GM12891 (cell line): ENCODE results near the gene TIMMDC1.
"Not testable (repeated sequence)": the region's sequence is repeated elsewhere in the genome, so short reads cannot be mapped to it uniquely, and the experiment has no call there.

Experiments
- DNase-seq: peaks from one replicate; pipeline ENCODE4 v3.0.0; 2011; ENCODE audit warnings: low spot score; ENCODE audit not compliant: insufficient read length
- FAIRE-seq: peaks from 2 replicates; lab custom pipeline; 2011; peaks lifted over from hg19 to GRCh38; lab: Jason Lieb, UNC
- PAX5 ChIP-seq: IDR thresholded peaks from 2 replicates; pipeline ENCODE4 v1.6.1; 2011; ENCODE audit warnings: low read length, moderate library complexity, mild to moderate bottlenecking; ENCODE audit not compliant: insufficient read depth, severe bottlenecking
- POLR2A ChIP-seq: IDR thresholded peaks from 2 replicates; pipeline ENCODE4 v1.6.1; 2011; ENCODE audit warnings: low read depth, low read length, control low read depth
- POLR2AphosphoS5 ChIP-seq: IDR thresholded peaks from 2 replicates; pipeline ENCODE4 v1.6.1; 2011; ENCODE audit warnings: low read depth, low read length, control low read depth
- POU2F2 ChIP-seq: IDR thresholded peaks from 2 replicates; pipeline ENCODE4 v1.6.1; 2011; ENCODE audit warnings: low read depth, mild to moderate bottlenecking, control low read depth, low read length, moderate library complexity
- SPI1 ChIP-seq: IDR thresholded peaks from 2 replicates; pipeline ENCODE4 v1.6.1; 2011; ENCODE audit warnings: low read depth, low read length, control low read depth
- TAF1 ChIP-seq: IDR thresholded peaks from 2 replicates; pipeline ENCODE4 v1.6.1; 2011; ENCODE audit warnings: low read depth, low read length, control low read depth

Gene TIMMDC1

DNA sequence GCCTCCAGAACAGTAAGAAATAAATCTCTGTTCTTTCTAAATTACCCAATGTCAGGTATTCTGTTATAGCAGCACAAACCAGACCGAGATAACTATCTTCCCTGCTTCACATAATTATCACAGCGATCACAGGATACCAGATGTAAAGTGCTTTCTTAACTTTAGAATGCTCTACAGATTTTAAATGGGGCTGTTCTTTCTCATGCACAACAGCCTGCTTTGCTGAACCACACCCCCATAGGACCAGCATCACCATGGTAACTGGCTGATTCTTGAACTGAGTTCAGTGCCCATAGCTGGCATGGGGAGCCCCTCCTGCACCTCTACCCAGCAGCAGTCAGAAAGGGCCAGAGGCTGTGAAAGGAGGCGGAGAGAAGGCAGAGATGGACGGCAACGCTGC lies 53.3 kb downstream of the TIMMDC1 start:
- no peak for DNase-seq
- no peak for TF ChIP-seq POLR2A
- TF ChIP-seq PAX5: no peak
- TF ChIP-seq POLR2AphosphoS5: no peak; the same call in 1 of the 2 replicates
- no peak for TF ChIP-seq POU2F2
- no peak for FAIRE-seq

DNA sequence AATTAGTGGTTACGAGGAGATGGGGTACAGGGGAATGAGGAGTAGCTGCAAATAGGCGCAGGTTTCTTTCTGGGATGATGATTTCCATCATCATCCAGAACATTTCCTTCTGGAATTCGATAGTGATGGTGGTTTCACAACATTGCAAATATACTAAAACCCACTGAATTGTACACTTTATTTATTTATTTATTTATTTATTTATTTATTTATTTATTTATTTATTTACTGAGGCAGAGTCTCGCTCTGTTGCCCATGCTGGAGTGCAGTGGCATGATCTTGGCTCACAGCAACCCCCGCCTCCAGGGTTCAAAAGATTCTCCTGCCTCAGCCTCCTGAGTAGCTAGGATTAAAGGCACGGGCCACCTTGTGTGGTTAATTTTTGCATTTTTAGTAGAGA lies 54.6 kb downstream of the TIMMDC1 start:
- DNase-seq, FAIRE-seq: not testable (repeated sequence)

- FAIRE-seq: no peak
These were observed 55.6 kb downstream of the TIMMDC1 start for GRCh38 chr3:119553823-119554415.

GRCh38 chr3:119555309-119555735 lies 57.0 kb downstream of the TIMMDC1 start:
- FAIRE-seq (peak; percentile 58), DNase-seq (no peak)
- TF ChIP-seq POLR2A (peak; percentile 72), POLR2AphosphoS5 (0 out of 2 replicates have a peak, but pooled peaks have one; percentile 17), TAF1 (no peak), PAX5 (no peak), SPI1 (peak; percentile 42), POU2F2 (0 out of 2 replicates have a peak, but pooled peaks have one; percentile 42)

More at GRCh38 chr3:119553823-119554415, 55.6 kb downstream of the TIMMDC1 start:
- TF ChIP-seq POU2F2 (no peak), POLR2AphosphoS5 (peak; percentile 39)
- DNase-seq: no peak

DNA sequence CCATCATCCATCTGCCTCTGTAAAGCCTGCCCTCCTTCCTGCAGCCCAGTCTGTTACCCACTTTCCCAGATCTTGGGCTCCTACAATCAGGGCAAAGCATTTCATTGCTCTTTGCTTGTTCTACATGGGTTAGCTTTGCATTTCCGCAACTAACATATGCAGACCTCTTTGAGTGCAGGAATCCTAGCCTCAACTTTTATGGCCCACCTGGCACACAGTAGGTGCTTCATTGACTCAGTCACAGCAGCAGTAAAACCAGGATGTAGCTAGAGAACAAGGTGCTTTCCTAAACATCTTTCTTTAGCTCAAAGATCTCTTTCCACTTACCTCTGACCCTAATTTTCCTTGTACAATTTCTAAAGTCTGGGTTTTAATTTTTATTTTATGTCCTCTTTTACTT lies 57.6 kb downstream of the TIMMDC1 start:
- TF ChIP-seq POLR2AphosphoS5 (no peak; the same call in 1 of the 2 replicates), POLR2A (no peak), PAX5 (no peak), TAF1 (no peak), SPI1 (no peak), POU2F2 (no peak)
- DNase-seq: no peak
- FAIRE-seq: peak; percentile 81

DNA sequence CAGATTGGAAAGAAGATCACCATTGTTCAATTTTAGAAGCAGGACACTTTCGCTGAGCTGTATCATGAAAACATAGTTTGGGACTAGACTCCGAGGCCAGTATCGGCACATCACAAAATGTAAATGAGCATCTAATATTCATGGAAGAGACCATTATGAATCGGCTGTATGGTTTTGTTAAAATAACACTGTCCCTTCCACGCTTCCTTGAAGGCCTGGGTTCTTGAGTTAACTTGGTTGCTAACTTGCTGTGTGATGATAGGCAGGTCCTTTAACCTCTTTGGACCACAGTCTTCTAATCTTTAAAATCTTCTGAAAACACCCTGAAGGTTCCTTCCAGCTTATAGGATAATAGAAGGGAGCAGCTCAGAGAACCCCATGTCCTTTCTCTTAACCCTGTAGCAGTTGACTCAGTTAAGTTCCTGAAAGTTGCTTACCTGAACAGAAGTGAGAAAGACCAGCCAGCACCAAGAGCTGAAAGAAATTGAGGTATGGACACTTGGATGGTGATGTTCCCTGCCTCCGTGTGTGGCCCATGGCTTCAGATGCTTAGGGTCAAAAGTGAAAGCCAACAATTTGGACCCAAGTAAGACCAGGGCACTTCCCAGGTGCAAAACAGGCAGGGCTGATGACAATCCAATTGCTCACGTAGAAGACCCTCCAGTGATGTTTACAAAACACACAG lies 59.0 kb downstream of the TIMMDC1 start:
- FAIRE-seq (peak; percentile 82), DNase-seq (no peak)
- TF ChIP-seq POLR2A: no peak
- TF ChIP-seq SPI1: no peak

DNA sequence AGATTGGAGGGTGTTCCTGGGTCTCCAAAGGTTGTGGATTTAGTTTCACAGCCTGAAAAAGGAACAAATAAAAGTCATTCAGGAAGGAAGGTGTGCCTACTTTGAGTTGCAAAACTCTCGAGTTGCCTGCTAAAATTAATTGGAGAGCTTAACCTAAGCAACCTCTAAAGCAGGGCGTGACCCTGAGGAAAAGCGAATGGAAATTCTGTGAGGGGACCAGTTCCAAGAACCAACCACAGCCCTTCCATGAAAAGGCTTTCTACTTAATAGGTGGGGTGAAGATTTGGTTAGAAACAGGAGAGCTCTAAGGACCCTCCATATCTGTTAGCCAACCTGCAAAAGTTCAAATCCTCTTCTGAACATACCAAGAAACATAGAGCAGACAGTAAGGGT lies 59.5 kb downstream of the TIMMDC1 start:
- no peak for TF ChIP-seq POU2F2
- no peak for TF ChIP-seq PAX5
- FAIRE-seq: peak; percentile 54
- DNase-seq: no peak

DNA sequence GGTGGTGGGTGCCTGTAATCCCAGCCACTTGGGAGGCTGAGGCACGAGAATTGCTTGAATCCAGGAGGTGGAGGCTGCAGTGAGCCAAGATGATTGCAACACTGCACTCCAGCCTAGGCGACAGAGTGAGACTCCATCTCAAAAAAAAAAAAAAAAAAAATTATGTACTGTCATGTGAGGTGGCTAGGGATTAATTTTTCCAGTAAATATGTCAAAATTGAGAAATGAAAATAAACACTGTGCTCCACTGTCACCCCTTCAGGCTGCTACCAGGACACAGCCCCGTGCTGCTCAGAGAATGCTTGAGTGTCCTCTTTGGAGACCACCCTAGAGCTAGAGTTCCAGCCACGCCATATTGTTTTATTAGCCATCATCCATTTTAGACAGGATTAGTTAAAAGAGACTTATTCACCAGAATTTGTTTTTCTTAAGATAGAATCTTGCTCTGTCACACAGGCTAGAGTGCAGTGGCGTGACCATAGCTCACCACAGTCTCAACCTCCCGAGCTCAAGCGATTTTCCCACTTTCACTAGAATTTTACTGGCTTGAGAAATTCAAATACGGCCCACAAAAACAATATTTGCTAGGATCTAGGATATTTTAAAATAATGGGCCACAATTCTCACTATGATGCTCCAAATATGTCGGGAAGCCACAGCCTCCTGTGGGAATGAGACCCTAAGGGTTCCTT lies 60.4 kb downstream of the TIMMDC1 start:
- TF ChIP-seq POLR2A (no peak), TAF1 (peak; percentile 67; the same call in 1 of the 2 replicates)
- no peak for FAIRE-seq
- no peak for DNase-seq

- no peak for TF ChIP-seq SPI1
- 0 out of 2 replicates have a peak, but pooled peaks have one; percentile 28 for TF ChIP-seq POU2F2
- peak; percentile 79 for TF ChIP-seq TAF1
- peak; percentile 46; the same call in 1 of the 2 replicates for TF ChIP-seq POLR2AphosphoS5
- TF ChIP-seq POLR2A: no peak; the same call in 1 of the 2 replicates
- peak; percentile 21 for TF ChIP-seq PAX5
- DNase-seq: no peak
- peak; percentile 94 for FAIRE-seq
These were observed 61.2 kb downstream of the TIMMDC1 start, which contains the start of gene CD80 for GRCh38 chr3:119559441-119559963. Gene CD80 (minus strand): TSS chr3:119559614. CDS start chr3:119557728, 1,886 bp downstream.

DNA sequence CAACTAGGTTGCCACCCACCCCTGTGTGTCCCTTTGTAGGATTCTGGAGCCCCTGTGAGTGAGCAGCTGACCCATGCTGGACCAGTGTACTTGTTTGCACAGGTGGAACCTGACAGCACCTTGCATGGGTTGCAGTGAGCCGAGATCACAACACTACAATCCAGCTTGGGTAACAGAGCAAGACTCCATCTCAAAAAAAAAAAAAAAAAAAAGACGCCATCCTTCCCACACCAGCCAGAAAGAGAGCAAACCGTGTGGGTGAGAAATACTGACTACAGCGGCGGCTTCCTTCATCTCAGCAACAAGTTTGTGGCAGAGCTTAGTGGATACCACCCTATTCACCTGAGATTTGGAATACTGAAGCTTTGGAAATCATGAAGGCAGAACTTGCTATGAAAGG lies 61.8 kb downstream of the TIMMDC1 start:
- TF ChIP-seq PAX5: no peak
- TF ChIP-seq POU2F2: no peak
- no peak; the same call in 1 of the 2 replicates for TF ChIP-seq POLR2AphosphoS5
- no peak for TF ChIP-seq TAF1
- TF ChIP-seq POLR2A: no peak
- TF ChIP-seq SPI1: no peak
- no peak for FAIRE-seq
- no peak for DNase-seq
